ENCODE measurements around the gene GLCE.

GLCE gene

DNA sequence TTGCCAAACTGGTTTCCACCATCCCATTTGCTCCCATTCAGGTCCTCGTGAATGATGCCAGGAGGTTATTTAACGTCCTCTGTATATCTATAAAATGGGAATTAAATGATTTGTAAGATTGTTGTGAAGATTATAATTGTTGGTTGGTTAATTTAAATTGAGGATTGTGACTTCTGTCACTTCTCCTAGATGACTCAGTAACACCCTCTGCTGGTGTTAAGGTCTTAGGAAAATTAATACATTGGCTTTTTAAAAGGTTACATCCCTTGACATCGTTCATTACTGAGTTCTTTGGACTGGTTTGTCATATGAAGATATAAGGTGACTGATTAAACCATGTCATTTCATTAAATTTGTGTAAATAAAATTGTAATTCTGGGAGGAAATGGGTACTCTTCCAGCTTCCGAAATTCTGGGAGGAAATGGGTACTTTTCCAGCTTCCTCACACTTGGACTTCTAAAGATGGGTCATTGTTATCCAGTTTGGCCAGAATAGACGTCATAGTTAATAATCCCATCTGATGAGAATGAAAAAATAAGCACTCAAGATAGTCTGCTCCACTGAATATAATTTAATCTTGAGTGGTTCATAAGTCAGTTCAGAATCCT is 105.0 kb downstream of the GLCE start:
- in situ Hi-C loops (cut with MboI; ENCODE audit: low pct_unique_long_range_greater_than_20kb, low sequenced_read_pairs, unreplicated experiment): loop anchor here (25.0 kb wide), 1 partner anchor 203 kb away; no protein-coding TSS in a partner anchor
- TF ChIP-seq, protein P1, sequence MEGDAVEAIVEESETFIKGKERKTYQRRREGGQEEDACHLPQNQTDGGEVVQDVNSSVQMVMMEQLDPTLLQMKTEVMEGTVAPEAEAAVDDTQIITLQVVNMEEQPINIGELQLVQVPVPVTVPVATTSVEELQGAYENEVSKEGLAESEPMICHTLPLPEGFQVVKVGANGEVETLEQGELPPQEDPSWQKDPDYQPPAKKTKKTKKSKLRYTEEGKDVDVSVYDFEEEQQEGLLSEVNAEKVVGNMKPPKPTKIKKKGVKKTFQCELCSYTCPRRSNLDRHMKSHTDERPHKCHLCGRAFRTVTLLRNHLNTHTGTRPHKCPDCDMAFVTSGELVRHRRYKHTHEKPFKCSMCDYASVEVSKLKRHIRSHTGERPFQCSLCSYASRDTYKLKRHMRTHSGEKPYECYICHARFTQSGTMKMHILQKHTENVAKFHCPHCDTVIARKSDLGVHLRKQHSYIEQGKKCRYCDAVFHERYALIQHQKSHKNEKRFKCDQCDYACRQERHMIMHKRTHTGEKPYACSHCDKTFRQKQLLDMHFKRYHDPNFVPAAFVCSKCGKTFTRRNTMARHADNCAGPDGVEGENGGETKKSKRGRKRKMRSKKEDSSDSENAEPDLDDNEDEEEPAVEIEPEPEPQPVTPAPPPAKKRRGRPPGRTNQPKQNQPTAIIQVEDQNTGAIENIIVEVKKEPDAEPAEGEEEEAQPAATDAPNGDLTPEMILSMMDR (IDR thresholded peaks at IDR 0.05; ENCODE audit: extremely low read depth, insufficient read depth, missing control alignments): peak; percentile 37

DNA sequence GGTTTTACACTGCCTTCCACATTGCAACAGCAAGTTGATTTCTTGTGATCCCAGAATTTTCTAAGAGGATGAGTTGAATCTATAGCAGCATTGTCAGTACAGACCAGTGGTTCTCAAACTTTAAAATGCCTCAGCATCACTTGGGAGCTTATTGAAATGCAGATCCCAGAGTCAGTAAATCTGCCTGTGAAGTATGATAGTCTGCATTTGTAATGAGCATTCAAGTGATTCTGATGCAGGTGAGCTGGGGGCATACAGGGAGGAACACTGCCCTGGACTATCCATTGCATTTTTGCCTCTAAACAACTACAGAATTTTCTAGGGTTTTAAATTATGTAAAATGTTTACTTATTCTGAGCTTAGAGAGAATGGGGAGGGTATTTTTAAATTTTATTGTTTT is 110.8 kb downstream of the GLCE start:
- in situ Hi-C loops (cut with MboI; ENCODE audit: low pct_unique_long_range_greater_than_20kb, low sequenced_read_pairs, unreplicated experiment): loop anchor here (25.0 kb wide), 1 partner anchor 209 kb away; no protein-coding TSS in a partner anchor
- TF ChIP-seq, protein P1 (IDR thresholded peaks at IDR 0.05; ENCODE audit: extremely low read depth, insufficient read depth, missing control alignments): no peak
- DNase-seq (ENCODE audit: low spot score): no peak

More for the DNA sequence above, 105.0 kb downstream of the GLCE start:
- DNase-seq (ENCODE audit: low spot score): no peak

DNA sequence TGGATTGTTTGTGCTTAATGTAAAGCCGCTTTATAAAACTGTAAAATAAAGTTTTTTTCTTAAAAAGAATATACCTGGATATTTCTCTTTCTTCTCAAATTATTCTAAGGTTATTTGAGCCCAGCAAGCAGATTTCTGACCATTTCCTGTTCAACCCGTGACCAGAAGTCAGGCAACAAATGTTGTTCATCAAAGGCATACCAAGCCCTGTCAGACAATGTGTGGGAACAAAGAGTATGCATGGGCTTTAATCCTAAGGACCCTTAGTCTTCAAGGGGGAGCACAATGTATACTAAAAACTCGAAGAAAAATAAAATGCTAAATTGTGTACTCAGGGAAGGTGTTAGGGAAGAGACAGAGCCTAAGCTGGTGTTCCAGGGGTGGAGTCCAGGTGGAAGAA is 111.7 kb downstream of the GLCE start:
- no peak for DNase-seq (ENCODE audit: low spot score)
- in situ Hi-C loops (cut with MboI; ENCODE audit: low pct_unique_long_range_greater_than_20kb, low sequenced_read_pairs, unreplicated experiment): loop anchor here (25.0 kb wide), 1 partner anchor 210 kb away; no protein-coding TSS in a partner anchor
- TF ChIP-seq, protein P1 (IDR thresholded peaks at IDR 0.05; ENCODE audit: extremely low read depth, insufficient read depth, missing control alignments): no peak

DNA sequence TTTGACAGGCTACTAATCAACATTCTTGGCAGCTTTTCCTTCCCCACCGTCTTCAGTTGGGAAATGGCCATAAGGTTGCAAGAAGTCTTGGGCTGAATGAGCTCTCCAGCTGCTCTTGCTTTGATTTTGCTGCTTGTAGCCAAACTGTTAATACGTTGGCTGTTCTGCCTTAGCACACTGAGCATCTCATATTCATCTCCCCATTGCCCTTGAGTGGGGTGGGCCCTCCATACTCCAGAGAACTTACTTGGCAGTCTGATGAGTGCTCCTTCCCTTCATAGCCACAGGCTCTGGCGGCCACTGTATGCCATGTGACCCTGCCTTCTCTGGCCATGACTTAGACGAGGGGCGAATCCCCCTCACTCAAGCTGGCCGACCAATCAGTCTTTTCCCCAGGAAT is 112.5 kb downstream of the GLCE start:
- in situ Hi-C loops (cut with MboI; ENCODE audit: low pct_unique_long_range_greater_than_20kb, low sequenced_read_pairs, unreplicated experiment): loop anchor here (25.0 kb wide), 1 partner anchor 211 kb away; no protein-coding TSS in a partner anchor
- TF ChIP-seq, protein P1 (IDR thresholded peaks at IDR 0.05; ENCODE audit: extremely low read depth, insufficient read depth, missing control alignments): no peak
- DNase-seq (ENCODE audit: low spot score): no peak

DNA sequence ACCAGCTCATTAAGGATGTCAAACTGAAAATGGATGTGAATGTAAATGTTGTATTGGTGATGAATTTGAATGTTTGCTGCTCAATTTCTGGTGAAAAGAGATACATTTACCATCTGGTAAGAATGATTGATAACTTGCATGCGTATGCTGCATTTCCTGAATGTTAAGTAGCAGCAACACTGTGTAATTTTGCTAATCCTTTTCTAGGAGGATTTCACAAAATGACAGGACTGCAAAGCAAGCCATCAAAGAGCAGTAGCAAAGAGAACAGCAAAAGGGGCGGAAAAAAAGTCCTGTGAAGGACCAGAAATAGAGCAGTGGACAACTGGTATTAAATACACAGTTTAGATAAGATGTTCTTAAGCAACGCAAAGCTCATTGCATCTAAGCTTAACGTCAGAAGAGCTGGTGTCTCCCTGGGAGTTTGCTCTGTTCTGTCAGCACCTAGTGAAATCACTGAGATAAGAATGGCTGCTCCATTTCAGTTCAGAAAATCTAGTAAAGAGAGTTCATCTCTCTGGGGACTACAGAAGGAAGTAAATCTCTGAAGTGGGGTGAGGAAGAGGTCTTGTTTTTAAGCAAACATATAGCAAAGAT is 114.7 kb downstream of the GLCE start:
- TF ChIP-seq, protein P1 (IDR thresholded peaks at IDR 0.05; ENCODE audit: extremely low read depth, insufficient read depth, missing control alignments): no peak
- no peak for DNase-seq (ENCODE audit: low spot score)
- in situ Hi-C loops (cut with MboI; ENCODE audit: low pct_unique_long_range_greater_than_20kb, low sequenced_read_pairs, unreplicated experiment): no loop called here

DNA sequence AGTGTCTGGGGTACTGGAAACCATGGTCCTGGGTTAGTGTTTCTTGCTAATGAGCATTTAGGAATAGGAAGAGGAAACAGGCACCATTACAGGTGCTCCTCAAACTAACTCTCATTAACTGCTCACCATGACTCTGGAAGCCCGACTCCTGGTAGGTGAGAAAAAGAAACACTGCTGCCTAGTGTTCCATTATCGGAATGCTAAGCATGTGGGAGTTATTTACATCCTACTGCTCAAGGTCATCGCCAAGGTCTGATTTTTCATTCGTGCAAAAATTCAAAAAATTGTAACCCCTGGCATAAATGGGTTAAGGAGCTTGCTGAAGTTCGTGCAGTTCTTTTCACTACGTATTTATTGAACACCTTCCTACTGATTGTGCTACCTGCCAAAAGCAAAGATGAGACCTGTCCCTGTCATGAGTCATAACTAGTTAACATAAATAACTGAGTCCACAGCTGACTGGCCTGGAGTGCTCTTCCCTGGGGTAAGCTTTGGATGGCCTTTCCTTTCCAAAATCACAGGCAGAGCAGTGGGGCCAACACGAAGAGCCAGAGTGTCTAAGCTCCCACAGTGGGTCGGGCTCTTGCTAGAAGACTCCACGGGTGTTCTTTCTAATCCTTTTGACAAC is 115.6 kb downstream of the GLCE start:
- TF ChIP-seq, protein P1 (IDR thresholded peaks at IDR 0.05; ENCODE audit: extremely low read depth, insufficient read depth, missing control alignments): no peak
- DNase-seq (ENCODE audit: low spot score): no peak
- in situ Hi-C loops (cut with MboI; ENCODE audit: low pct_unique_long_range_greater_than_20kb, low sequenced_read_pairs, unreplicated experiment): no loop called here

All from GM13977 (cell line).